Endometrial microvascular endothelial cells (primary cell): ENCODE data around the gene TYK2. TPM values are rescaled to one million over a fixed set of nuclear protein-coding genes. Genes with fewer than 3 reads are reported as not detected.
"Not testable (repeated sequence)": the region's sequence is repeated elsewhere in the genome, so short reads cannot be mapped to it uniquely, and the experiment has no call there.

ENCODE experiments used
- in situ Hi-C: cut with HindIII; loops from 2 replicates; pipeline ENCODE4 v1.10.0; 2017; ENCODE audit warnings: low sequenced_read_pairs, low pct_unique_long_range_greater_than_20kb; ENCODE audit errors: inconsistent ontology term
- total RNA-seq: library from RNA; depleted of rRNA; stranded (reverse); fragments of >200 nt; gene quantifications from one replicate; pipeline ENCODE4 v1.2.3, GENCODE V29; 2015; ENCODE audit errors: inconsistent ontology term

TYK2 gene
- total RNA-seq, 1 donor from 2014 or later = 169 TPM

DNA sequence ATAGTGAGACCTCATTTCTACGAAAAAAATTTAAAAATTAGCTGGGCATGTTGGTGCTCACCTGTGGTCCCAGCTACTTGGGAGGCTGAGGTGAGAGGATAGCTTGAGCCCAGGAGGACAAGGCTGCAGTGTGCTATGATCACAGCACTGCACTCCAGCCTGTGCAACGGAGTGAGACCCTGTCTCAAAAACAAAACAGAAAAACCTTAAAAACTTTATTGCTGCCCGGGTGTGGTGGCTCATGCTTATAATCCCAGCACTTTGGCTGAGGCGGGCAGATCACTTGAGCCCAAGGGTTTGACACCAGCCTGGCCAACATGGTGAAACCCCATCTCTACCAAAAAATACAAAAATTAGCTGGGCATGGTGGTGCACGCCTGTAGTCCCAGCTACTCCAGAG lies 30.9 kb upstream of the TYK2 start:
- in situ Hi-C loops = not testable (repeated sequence)

DNA sequence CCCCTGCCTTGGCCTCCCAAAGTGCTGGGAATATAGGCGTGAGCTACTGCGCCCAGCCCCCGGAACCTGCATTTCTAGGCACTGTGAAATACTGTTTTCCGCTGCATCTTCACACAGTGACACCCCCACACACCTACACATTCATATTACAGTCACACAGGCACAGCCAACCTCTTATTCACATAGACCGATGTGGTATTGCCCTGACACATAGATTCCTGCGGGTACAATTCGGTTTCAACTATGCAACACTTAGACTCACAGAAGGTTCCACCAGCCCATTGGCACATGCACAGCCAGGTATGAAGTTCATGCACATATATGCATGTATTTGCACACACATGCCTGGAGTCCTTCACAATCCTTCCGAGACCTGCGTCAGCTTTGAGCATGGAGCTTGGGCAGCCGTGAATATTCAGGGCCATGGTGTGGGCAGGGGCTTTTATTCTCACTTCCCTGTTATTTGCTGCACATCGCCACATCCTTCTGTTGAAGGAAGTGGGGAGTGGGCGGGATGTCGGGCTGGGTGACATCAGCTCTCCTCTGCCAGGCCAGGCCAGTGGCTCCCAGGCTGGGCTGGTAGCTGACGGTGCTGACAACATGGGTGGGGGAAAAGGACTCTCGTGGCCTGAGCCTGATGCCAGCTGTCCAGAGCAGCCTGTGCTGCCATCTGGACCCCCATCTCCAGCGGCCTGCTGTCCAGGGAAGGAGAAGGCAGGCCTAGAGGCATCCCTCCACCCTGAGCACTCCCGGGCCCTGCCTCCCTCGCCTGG lies 28.3 kb upstream of the TYK2 start:
- in situ Hi-C loops = no loop called here

DNA sequence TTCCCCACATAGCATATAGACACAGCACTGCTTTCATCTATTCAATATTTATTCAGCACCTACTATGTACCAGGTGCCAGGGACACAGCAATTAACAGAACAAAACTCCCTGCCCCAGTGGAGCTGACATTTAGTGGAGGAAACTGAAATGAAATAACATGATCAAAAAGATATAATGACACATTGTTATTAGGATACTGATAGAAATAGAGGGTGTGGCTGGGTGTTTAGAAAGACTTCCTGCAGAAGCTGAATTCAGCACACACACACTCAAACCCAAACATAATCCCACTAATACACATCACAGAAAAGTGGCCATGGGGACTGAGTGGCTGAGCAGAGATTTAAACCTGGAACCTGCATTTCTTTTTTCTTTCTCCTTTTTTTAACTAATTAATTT lies 26.7 kb upstream of the TYK2 start:
- in situ Hi-C loops = no loop called here

DNA sequence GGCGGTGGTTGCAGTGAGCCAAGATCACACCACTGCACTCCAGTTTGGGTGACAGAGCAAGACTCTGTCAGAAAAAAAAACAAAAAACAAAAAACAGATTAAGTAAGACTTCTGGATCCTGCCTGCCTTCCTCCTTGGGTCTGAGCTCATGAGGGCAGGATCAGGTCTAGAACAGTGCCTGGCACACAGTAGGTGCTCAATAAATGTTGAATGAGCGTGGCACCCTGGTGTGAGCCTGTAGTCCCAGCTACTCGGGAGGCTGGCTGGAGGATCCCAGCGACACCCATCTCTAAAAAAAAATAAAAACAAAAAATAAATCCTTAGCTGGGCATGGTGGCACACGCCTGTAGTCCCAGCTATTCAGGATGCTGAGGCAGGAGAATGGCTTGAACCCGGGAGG lies 25.8 kb upstream of the TYK2 start:
- in situ Hi-C loops = no loop called here

DNA sequence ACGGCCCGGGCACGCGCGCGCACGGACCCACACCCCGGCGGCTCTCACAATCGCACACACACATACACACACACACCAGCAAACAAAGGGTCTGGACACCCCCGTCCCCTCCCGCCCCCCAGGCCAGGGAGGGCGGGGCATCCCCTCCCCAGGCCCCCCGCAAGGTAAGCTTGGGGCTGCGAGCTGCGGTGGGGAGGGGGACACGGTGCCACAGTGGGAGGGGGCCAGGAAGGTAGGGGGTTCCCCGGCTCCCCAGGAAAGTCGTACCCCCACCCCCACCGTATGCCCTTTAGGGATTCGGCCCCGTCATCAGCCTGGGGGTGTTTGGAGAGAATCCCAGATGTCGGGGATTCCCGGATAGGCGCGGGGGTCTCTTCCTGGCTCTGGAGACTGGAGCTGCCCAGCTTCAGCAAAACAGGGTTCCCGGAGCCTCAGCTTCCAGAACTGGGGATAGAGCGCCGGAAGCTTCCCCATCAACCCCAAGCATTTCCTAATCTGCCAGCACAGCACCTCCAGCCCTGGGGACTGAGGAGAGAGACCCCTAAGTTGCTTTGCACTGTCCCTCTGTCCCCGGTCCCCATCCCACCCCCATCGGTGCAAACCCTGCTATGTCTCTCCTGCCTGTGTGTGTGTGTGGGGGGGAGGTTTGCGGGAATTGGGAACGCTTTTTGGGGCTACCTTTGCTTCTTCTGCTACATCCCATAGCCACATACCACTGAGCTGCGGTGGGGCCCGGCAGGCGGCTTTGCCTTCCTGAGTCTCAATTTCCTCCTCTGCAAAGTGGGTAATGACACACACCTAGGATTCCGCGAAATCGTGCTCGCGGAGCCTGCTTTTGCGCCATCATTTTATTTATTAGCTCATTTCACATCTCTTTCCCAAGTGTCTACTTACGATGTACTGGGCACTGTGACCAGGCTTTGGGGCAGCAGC lies 24.8 kb upstream of the TYK2 start:
- in situ Hi-C loops = no loop called here

DNA sequence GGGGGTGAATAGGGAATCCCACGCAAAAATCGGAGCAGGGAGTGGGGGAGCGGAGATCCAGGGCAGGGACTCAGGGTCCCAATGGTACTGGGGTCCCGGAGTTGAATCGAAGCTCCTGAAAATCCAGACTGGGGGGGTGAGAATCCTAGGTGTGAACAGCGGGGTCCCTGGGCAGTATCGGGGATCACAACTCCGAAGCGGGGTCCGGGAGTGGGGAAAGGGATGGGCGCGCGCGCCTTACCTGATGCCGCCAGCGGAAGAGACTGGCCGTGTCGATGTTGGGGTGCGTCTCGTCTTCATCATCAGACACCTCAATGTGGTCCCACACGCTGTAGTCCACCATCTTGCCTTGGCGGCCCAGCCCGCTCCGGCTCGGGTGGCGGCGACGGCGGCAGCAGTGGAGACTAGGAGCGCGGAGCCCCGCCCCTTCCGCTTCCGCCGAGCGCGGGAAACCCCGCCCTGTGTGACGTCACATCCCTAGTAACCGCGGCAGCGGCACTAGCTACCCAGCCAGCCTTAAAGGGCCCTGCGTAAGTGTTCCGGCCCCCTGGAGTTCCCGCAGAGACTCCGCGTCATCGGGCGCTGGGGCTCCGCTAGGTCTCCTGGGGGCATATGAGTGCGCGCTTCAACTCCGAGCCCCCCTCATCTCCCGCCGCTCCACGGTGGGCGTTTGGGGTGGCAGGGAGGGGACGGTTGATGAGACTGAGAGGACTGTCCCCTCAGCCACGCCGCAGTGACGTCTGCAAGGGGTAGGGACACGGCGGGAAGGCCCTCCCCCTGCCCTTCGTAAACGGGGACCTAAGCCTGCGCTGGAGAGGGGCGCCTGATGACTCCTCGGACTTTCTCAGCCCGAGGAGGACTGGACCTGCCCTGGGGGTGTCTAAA lies 23.0 kb upstream of the TYK2 start, which contains the start of gene CDC37:
CDC37 (minus strand) TSS at position 406 of the 885 bp plus-strand sequence; CDS start at position 343, 63 bp downstream.
- in situ Hi-C loops = no loop called here

DNA sequence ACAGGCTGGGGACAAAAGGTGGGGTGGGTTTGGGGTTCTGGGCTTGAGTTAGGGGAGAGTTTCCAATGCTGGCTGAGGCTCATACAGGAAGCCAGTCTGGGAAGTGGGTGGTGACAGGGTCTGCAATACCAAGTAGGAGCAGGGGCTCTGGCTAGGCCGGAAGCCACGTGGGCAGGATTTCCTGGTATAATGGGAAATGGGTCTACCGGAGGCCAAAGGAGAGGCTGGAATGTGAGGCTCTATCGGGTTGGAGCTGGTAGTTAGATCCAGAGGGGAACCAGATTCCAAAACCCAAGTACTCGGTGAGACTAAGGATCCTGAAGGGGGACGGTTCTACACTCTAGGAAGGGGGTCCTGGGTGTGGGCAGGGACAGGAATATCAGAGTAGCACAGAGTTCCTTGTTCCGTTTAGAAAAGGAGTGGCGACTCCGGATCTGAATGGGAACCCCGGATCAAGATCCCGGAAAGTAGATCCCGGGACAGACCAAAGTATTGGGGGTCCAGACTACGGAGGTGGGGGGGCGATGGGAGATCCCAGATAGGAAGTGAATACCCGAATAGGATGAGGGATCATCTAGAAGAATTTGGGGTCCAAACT lies 22.2 kb upstream of the TYK2 start:
- in situ Hi-C loops = no loop called here

DNA sequence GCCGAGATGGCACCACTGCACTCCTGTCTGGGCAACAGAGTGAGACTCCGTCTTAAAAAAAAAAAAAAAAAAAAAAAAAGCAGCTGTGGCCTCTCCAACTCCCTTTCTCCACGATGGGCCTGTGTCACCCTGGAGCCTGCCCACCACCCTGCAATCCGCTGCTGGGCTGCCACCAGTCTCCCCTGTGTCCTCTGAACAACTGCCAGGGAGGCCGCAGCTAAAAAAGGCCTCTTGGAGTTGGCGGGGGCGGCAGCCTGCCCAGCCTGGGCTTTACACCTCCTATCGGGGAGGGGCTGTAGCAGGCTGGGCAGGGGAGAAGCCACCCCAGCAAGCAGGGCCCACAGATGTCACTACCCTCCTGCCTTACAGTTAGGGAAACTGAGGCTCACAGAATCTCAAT lies 19.5 kb upstream of the TYK2 start:
- in situ Hi-C loops = no loop called here

DNA sequence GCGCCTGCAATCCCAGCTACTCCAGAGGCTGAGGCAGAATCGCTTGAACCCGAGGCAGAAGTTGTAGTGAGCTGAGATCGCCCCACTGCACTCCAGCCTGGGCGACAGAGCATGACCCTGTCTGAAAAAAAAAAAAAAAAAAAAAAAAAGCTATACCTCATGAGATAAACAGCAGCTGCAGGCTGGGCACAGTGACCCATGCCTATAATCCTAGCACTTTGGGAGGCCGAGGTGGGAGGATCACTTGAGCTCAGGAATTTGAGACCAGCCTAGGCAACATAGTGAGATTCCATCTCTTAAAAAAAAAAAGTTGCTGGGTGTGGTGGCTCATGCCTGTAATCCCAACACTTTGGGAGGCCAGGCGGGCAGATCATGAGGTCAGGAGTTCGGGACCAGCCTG lies 19.0 kb upstream of the TYK2 start:
- in situ Hi-C loops = not testable (repeated sequence)

DNA sequence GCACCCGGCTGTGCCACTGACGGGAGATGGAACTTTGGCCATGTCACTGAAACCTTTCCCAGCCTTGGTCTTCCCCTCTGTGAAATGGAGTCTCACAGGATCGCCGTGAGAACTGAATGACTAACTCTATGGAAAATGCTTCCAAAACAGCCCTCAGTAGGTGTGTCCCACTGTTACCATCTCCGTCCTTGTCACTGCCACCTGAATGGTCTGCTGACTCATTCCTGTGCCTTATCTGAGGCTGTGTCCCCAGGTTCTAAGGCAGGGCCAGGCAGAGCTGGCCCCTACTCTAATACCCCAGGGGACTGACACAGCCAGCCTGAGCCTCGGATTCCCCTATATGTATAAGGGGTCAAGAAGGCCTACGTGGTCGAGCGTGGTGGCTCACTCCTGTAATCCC lies 18.4 kb upstream of the TYK2 start:
- in situ Hi-C loops = no loop called here

DNA sequence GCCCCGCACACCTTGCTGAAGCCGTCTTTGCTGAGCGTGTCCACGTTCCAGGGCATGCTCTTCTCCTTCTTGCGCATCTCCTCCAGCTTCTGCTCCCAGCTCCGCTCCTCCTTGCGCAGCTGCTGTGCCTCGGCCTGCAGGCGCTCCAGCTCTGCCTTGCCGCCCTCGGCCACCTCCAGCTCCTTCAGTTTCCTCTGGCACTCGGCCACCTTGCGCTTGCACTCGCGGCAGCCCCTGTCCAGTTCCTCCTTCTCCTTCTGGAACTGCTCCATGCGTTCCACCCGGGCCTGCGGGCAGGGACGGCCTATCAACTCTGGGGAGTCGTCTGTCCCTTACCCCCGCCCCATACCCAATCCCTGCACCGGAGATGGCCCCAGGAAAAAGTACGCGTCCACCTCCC lies 15.5 kb upstream of the TYK2 start:
- in situ Hi-C loops = no loop called here

DNA sequence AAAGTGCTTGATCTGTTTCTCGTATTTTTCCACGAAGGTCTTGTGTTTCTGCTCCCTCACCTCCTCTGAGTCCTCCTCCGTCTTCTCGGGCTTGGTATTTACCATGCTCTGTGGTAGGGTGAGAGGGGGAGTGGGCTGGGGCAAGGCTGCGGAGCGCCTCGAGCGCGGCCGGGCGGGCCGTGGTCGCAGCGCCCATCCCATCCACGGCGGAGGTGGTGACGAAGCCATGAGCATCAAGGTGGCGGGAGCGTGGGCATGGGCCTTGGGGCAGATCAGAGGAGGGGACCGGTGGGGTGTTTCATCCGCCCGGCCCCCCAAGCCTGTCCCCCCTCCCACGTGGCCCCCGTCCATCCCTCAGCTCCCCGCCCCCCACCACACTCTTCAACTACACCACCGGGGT lies 15.1 kb upstream of the TYK2 start:
- in situ Hi-C loops = no loop called here

DNA sequence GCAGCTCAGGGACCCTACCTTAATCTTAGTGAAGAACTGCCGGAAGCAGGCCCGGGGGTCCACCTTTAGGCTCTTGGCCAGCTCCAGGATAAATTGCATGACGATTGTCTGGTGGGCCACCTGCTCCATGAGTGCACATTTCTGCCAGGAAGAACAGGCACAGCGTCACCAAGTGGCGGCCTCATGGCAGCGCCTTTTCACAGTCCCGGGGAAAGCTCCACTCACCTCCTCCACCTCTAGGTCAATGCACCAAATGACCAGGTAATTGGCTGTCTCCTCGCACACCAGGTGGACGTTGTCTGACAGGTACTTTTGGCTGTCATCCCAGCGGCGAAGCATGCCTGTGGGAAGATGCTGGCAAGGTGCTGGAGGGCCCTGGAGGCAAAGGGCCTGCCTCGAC lies 14.6 kb upstream of the TYK2 start:
- in situ Hi-C loops = no loop called here

DNA sequence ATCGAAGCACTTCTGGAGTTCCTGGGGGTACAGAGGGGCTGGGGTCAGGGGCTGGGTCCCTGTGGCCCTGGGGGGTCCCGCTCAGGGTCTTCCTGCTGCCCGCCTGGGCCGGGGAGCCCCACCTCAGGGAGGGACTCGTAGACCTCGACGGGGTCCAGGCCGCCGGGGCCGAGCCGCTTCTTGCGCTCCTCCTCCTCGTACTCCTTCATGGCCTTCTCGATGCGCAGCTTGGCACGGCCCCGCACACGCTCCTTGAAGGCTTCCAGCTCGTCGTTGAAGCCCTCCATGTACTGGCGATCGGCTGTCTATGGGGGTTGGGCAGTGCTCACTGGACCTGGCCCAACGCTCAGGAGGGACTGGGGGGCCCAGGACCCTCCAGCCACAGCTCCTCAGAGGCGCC lies 12.8 kb upstream of the TYK2 start:
- in situ Hi-C loops = no loop called here

DNA sequence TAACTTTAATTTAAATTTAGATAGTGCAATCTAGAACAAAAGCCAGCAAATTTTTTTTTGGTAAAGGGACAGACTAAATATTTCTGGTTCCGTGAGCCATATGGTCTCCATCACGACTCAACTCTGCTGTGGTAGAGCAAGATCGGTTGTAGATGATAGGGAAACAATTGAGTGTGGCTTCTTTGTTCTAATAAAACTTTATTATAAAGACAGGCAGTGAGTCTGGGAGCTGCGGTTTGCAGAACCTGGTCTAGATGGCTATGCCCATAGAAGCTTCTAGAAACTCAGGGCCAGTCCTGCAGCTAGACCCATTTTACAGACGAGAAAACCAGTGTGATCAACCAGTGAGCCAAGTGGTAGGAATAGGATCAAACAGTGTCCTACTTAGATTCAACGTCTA lies 11.7 kb upstream of the TYK2 start:
- in situ Hi-C loops = no loop called here

DNA sequence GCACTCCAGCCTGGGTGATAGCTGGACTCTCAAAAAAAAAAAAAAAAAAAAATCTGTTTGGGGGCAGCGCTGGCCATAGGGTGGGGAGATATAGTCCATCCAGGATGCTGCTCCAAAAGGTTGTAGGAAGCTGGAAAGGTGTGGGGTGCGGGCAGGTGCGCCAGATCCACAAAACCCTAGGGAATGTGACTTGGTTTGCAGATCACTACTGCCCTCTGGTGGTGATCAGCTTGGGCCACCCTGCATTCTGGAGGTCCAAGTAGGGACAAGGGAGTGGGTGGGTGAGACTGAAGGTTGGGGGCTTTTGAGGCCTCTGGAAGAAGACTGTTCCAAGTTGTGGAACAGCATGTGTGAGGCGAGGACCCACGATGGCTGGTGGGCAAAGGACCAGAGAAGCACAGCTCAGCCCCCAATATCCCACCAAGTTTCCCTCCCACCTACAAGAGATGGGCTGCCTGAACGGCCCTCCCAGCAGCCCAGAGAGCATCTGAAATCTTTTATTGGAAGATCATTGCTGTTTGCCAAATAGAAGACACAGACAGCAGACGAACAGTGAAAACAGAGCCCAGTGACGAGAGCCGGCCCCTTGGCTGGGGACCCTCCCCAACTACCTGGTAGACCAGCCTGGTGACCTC lies 10.4 kb upstream of the TYK2 start:
- in situ Hi-C loops = no loop called here

DNA sequence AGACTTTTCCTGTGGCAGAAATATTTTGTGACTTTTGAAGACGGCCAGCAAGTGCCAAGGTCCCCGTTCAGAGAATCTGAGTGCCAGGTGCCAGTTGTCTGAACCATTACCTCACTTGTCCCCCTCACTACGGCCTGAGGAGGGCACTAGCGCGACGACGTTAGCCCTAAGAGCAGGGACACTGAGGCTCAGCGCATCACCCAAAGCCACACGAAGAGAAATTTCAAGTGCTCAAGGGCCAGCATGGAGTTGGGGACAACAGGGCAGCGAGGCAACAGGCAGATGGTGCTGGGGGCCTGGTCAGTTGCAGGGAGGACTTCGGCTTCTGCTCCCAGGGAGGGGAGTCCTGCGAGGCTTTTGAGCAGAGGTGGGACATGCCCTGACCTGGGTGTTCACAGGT lies 9.5 kb upstream of the TYK2 start:
- in situ Hi-C loops = no loop called here

DNA sequence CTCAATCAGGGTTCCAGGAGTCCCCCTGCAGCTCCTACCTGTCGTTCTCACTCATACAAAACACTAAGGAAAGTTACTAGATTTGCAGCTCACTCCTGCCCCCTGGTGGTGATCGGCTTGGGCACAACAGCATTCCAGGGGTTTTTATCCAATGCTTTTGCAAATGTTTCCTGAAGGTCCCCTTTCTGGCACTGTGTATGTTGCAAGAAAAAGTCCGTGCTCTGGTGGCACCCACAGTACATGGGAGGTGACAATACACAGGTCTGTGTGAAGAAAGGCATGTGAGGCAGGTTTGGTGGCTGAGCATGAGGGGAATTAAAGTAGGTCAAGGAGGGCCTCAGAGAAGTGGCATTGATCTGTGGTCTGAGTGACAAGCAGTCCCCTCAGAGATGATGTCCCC lies 8.6 kb upstream of the TYK2 start:
- in situ Hi-C loops = no loop called here
